Adrenal gland (tissue), 5 donors: ENCODE measurements around the gene IKZF3.

Source experiments
- CTCF ChIP-seq, 6 experiments: fragments of 450-650 bp in 4 of 6; fragments of 200-600 bp in 2 of 6; sonication (generic) in 1 of 6; IDR thresholded peaks; 1 replicate in 5 of 6; 2 replicates in 1 of 6; pipeline versions ENCODE4 v1.5.1 to v1.8.0; 2016 to 2021; ENCODE audit warnings: antibody characterized with exemption in 6 of 6, mild to moderate bottlenecking in 2 of 6, moderate library complexity in 1 of 6
- POLR2A ChIP-seq, 2 donors: fragments of 450-650 bp; IDR thresholded peaks; one replicate each; pipeline ENCODE4 v1.6.1; 2017; ENCODE audit warnings: antibody characterized with exemption in 2 of 2, mild to moderate bottlenecking in 2 of 2, moderate library complexity in 1 of 2
- donor health status: DM: no; HTN: no; CAD: no.

- TF ChIP-seq CTCF (IDR thresholded peaks at IDR 0.05) (no peak), POLR2A (IDR thresholded peaks at IDR 0.05) (no peak)
These were observed 110.5 kb downstream of the IKZF3 start for GRCh38 chr17:39753514-39754160.
